NAMALWA (cell line): ENCODE measurements around the gene UGT1A7.
A peak's percentile ranks its signal among the peaks of the same experiment; 100 is the strongest.

ENCODE experiments used
- DNase-seq: peaks from one replicate; pipeline ENCODE4 v3.0.0-alpha.2; 2015; ENCODE audit warnings: low spot score

Gene UGT1A7

GRCh38 chr2:233761040-233761769 lies 79.5 kb downstream of the UGT1A7 start:
- DNase-seq: no peak

DNA sequence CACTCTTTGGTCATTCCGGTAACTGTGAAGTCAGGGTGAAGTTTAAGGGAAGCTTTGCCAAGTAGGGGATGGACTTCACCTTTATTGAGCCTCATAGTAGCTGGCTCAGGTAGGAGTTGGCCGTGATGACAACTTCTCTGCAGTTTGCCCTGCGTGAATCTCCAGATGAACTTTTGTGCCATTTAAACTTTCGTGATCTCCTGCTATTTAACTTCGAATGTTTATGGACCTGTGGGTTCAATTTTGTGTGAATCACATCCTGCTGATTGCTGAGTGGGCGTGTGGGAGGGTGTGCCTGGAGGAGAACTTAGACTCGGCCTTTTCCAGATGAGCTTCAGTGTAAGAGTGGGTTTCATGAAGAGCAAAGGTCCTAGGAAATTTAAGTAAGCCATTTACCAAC lies 82.6 kb downstream of the UGT1A7 start:
- no peak for DNase-seq

DNA sequence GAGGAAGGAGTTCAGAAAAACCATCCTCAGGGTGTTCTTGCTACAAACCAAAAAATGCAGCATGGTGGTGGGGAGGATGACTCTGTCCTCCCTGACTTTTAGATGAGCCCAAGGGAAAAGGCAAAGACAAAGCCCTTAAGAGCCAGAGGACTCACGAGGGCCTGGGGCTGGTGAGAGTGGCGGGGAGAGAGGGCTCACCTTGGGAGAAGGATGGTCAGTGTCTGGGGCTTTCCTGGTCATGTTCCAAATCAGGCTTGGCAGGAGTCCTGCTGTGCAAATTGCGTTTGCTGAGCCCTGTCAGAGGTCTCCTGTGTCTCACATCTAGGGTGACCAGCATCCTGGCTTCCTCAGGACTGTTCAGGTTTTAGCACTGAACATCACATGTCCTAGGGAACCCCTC lies 83.1 kb downstream of the UGT1A7 start:
- DNase-seq: no peak

DNA sequence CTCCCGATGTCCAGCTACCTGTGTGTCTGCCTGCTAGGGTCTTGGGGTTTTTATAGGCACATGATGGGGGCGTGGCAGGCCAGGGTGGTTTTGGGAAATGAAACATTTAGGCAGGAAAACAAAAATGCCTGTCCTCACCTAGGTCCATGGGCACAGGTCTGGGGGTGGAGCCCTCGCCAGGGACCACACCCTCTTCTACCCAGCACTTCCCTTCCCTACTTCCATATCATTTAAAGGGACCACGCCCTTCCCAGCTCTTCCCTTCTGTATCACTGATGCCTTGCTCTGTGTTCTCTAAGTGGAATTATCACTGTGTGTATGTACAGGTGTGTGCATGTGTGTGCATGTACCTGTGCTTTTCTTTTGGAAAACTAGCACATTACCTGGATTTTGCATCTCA lies 84.7 kb downstream of the UGT1A7 start:
- DNase-seq: no peak

DNA sequence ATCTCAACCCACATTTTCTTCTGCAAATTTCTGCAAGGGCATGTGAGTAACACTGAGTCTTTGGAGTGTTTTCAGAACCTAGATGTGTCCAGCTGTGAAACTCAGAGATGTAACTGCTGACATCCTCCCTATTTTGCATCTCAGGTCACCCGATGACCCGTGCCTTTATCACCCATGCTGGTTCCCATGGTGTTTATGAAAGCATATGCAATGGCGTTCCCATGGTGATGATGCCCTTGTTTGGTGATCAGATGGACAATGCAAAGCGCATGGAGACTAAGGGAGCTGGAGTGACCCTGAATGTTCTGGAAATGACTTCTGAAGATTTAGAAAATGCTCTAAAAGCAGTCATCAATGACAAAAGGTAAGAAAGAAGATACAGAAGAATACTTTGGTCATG lies 86.4 kb downstream of the UGT1A7 start:
- no peak for DNase-seq

DNA sequence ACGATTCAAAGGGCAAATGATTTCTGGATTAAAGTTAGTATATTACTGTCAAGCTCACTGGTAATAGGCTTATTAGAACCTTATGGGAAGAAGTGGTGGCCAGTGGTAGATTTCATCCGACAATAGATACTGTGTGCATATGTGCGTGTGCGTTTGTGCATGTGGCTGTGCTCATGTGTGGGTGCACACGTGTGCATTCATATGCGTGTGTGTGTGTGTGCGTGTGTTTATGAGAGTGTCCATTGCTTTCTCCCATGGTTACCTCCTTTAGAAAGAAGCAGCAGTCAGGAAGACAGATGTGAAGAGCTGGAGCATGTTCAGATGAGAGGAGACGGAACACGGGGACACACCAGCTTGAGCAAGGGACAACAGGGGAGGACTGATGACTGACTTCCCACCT lies 87.6 kb downstream of the UGT1A7 start:
- no peak for DNase-seq

GRCh38 chr2:233772153-233772552 lies 90.5 kb downstream of the UGT1A7 start:
- no peak for DNase-seq

GRCh38 chr2:233772583-233772982 lies 90.9 kb downstream of the UGT1A7 start:
- peak; percentile 27 for DNase-seq

- no peak for DNase-seq
These were observed 92.2 kb downstream of the UGT1A7 start for GRCh38 chr2:233773854-233774253.

DNA sequence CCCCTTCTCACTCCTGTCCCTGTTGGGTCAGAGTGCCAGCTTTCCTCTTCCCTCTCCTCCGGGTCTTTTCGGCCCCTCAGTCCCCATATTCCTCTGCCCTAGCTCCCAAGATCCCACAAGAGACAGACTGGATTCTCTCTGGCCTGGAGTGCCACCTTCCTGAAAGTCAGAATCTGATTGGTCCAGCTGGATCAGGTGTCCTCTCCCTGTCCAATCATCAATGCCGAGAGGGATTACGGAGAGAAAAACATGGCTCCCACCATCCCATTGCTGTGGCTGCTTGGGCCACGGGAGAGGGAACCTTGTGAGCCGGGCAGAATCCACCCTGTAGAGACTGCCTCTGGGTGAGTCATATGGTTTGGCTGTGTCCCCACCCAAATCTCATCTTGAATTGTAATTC lies 93.7 kb downstream of the UGT1A7 start:
- no peak for DNase-seq

DNA sequence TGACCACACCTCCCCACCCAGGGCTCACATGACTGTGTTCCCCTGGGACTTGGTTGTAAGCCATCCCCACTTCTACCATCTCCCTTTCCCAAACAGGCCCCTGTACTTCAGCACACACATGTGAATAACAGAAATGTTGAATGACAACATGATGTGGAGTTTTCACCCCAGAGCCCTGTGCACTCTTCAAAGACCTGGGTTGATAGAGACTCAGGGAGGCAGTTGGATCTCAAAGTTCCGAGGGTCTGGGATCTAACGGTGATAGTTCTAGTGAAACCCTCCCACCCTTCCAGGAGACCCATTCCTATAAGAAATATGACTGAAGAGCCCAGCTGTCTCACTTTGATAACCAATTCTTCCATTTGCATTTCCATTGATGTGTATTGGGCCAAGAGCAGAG lies 96.3 kb downstream of the UGT1A7 start, which contains the start of gene MROH2A:
TSS of gene MROH2A (plus strand) at position 301 of the 400 bp plus-strand sequence. CDS start 1,029 bp downstream, outside the sequence.
- no peak for DNase-seq

GRCh38 chr2:233779722-233780121 lies 98.0 kb downstream of the UGT1A7 start:
- DNase-seq: no peak

DNA sequence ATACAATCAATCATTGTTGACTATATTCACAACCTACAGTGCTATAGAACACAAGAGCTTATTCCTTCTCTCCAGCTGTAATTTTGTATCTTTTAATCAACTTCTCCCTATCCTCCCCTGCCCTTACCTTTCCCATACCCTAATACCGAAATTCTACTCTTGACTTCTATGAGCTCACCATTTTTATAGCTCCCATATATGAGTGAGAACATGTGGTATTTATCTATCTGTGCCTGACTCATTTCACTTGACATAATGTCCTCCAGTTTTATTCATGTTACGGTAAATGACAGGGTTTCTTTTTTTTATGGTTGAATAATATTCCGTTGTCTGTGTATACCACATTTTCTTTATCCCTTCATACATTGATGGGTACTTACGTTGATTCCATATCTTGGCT lies 99.1 kb downstream of the UGT1A7 start:
- DNase-seq: no peak

DNA sequence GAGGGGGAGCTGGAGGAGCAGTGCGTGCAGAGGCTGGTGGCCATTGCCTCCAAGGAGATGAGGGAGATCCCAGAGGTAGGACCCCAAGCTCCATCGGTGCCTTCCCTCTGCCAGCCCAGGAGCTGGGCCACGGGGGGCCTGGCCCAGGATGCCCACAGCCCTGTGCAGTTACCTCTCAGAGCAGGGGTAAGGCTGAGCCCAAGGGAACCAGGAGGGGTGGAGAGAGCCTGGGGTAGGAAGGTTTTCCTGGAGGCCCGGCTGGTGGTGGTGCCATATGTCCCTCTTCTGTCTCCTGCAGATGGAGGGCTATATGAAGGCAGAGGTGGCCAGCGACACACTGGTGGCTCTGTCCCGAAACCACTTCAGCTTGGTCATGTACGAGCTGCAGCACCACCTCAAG lies 107.9 kb downstream of the UGT1A7 start:
- DNase-seq: no peak

DNA sequence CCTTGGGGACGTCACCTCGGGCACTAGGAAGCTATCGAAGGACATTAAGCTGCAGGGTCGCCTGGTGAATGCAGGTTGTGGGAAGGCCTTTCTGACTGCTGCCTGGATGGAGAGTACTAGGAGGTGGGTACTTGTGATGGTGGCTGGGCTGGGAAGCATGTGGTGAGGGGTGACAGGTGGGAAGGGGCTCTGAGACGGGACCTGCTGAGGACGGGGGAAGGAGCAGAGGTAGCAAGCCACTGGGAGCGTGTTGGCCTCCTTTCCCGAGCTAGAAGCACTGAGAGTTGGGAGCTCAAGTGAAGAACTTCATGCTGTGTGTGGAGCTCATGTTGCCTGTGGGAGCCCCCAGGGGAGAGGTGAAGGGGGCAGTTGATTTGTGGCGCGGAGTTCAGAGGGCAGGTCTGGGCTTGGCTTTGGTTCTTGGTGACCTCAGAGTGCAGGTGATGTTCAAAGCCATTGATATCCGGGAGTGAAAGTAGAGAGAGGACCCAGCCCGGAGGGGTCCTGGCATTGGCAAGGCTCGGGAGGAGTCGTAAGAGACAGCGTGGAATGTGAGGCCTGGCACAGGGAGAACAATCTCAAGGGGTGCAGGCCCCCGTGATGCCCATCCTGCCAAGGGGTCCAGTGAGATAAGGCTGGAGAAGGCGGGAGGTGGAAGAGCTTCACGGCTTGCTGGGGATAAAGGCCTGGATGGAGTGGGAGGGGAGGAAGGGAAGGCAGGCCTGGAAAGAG lies 109.6 kb downstream of the UGT1A7 start:
- no peak for DNase-seq

GRCh38 chr2:233791883-233792329 lies 110.2 kb downstream of the UGT1A7 start:
- DNase-seq: no peak

DNA sequence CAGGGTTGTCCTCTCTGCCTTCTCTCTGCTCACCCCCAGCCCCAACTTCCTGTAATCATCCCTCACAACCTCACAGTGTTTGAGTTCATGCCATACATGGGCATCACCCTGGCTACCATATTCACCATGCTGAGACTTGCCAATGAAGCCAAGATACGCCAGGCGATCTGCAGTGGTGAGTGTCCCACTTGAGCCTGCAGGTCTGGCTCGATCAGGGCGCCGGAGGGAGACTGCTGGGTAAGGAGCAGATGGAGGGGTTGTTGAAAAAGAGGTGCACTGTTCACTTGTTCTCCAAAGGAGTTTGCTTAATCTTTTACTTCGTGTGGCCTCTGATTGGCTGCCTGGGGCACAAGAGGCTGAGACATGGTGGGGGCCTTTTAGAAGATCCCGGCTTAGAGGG lies 111.0 kb downstream of the UGT1A7 start:
- no peak for DNase-seq

GRCh38 chr2:233793465-233794127 lies 111.9 kb downstream of the UGT1A7 start:
- no peak for DNase-seq

DNA sequence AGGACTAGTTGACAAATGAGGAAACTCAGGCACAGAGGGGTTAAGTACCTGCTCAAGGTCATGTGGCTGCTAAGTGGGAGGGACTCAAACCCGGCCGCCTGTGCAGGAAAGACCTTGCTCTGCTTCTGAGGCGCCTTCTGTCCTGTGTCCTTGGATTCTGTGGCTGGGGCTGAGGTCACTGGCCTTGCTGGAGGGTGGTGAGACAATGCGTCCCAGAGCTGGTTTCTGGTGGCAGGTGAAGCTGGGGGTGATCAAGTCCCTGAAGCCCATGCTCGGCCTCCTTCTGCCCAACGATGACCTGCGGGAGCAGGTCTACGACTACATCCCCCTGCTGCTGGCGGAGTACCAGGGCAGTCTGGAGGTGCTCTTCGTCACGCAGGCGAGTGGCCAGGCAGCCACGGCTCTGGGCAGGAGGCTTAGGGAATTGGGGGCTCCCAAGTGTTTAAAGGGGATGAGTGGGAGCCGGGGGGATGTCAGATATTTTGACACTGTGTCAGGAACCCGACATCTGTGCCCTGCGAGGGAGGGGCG lies 112.5 kb downstream of the UGT1A7 start:
- DNase-seq: no peak

GRCh38 chr2:233795735-233796171 lies 114.1 kb downstream of the UGT1A7 start:
- DNase-seq: no peak

DNA sequence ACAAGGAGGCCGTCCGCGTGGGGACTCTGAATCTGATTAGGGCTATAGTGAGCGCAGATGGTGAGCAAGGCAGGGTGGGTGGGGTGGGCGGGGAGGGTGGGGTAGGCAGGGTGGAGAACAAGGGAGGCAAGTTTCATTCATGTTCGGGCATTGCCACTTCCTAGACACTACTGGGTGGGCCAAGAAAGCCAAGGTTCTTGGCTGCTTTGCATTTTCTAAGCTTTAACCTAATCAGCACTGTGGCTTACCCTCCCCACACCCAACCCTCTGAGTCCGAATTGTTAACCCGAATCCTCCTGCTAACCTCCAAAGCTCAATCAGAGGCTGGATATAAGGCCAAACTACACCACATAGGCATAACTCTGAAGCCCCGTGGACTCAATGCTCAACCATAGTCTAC lies 114.6 kb downstream of the UGT1A7 start:
- no peak for DNase-seq

GRCh38 chr2:233798335-233799086 lies 116.8 kb downstream of the UGT1A7 start:
- DNase-seq: no peak
